Adrenal gland (tissue), 5 donors: ENCODE results near the gene VASH1.

Experiments used
- CTCF ChIP-seq, 6 experiments: fragments of 450-650 bp in 4 of 6; fragments of 200-600 bp in 2 of 6; sonication (generic) in 1 of 6; IDR thresholded peaks; 1 replicate in 5 of 6; 2 replicates in 1 of 6; pipeline versions ENCODE4 v1.5.1 to v1.8.0; 2016 to 2021; ENCODE audit warnings: antibody characterized with exemption in 6 of 6, mild to moderate bottlenecking in 2 of 6, moderate library complexity in 1 of 6
- POLR2A ChIP-seq, 2 donors: fragments of 450-650 bp; IDR thresholded peaks; one replicate each; pipeline ENCODE4 v1.6.1; 2017; ENCODE audit warnings: antibody characterized with exemption in 2 of 2, mild to moderate bottlenecking in 2 of 2, moderate library complexity in 1 of 2
- donor health status: DM: no; HTN: no; CAD: no.

GRCh38 chr14:76729953-76730505 is 31.2 kb upstream of the VASH1 start:
- no peak for TF ChIP-seq CTCF (IDR thresholded peaks at IDR 0.05)
- no peak for TF ChIP-seq POLR2A (IDR thresholded peaks at IDR 0.05)
